Duodenal mucosa (tissue), 2 donors: ENCODE data around the gene TLE4.

Experiments
- H3K27ac ChIP-seq: one replicate; pipeline ENCODE4 v1.7.0; 2013; ENCODE audit warnings: low read depth, low read length
- H3K27me3 ChIP-seq, 2 donors: one replicate each; pipeline ENCODE4 v1.7.0; 2013; ENCODE audit warnings: low read length in 2 of 2, control low read depth in 1 of 2; ENCODE audit not compliant: insufficient read depth in 2 of 2, control insufficient read depth in 1 of 2
- H3K36me3 ChIP-seq, 2 donors: one replicate each; pipeline ENCODE4 v1.7.0; 2013; ENCODE audit warnings: low read length in 2 of 2, control low read depth in 1 of 2; ENCODE audit not compliant: insufficient read depth in 2 of 2, control insufficient read depth in 1 of 2
- H3K4me1 ChIP-seq, 2 donors: one replicate each; pipeline ENCODE4 v1.7.0; 2013; ENCODE audit warnings: low read length in 2 of 2, control low read depth in 1 of 2; ENCODE audit not compliant: insufficient read depth in 2 of 2, control insufficient read depth in 1 of 2
- H3K4me3 ChIP-seq, 2 donors: one replicate each; pipeline ENCODE4 v1.7.0; 2013; ENCODE audit warnings: low read length in 2 of 2, low read depth in 1 of 2
- H3K9ac ChIP-seq, 2 donors: one replicate each; pipeline ENCODE4 v1.7.0; 2013; ENCODE audit warnings: low read length in 2 of 2, low read depth in 1 of 2
- H3K9me3 ChIP-seq, 2 donors: one replicate each; pipeline ENCODE4 v1.7.0; 2013; ENCODE audit warnings: low read length in 2 of 2, control low read depth in 1 of 2; ENCODE audit not compliant: control insufficient read depth in 1 of 2

TLE4 gene

GRCh38 chr9:79694676-79695400 lies 123.1 kb downstream of the TLE4 start:
- H3K4me1 ChIP-seq = peaks cover 0 to 3% of the 10 kb centered on the region in 2 donors
- no peak overlapping the region for H3K4me3 ChIP-seq
- H3K27me3 ChIP-seq = no peaks in the 10 kb centered on the region
- H3K27ac ChIP-seq = no peak overlapping the region
- H3K9ac ChIP-seq = no peak overlapping the region
- H3K36me3 ChIP-seq = no peaks in the 10 kb centered on the region
- no peaks in the 10 kb centered on the region for H3K9me3 ChIP-seq

DNA sequence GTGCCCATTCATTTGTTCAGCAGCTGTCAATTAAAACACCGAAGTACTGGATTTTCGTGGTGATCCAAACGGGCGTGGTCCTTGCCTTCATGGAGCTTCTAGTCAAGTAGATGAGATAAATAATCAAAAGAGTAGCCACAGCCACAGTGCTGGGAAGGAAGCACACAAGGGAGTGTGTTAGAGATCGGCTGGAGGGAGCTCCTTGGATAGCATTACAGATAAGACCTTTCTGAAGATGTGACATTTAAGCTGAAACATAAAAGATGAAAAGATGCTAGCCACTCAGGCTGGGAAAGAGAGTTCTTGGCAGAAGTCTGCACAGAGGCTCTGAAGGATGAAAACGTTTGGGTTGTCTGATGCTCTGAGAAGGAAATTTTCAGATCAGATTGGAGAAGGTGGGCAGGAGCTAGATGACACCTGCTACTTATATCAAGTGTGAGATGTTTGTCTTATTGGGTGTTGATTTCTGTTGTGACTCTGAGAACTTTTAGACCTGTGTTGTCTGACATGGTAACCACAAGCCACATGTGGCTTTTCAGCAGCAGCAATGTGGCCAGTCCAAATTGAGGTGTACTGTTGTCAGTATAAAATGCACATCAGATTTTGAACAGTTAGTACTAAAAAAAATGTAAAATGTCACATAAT lies 123.9 kb downstream of the TLE4 start:
- Histone ChIP-seq H3K4me3 (no peak overlapping the region), H3K27ac (no peak overlapping the region), H3K4me1 (peaks cover 0 to 3% of the 10 kb centered on the region in 2 donors), H3K9ac (no peak overlapping the region), H3K36me3 (no peaks in the 10 kb centered on the region), H3K27me3 (no peaks in the 10 kb centered on the region), H3K9me3 (no peaks in the 10 kb centered on the region)

DNA sequence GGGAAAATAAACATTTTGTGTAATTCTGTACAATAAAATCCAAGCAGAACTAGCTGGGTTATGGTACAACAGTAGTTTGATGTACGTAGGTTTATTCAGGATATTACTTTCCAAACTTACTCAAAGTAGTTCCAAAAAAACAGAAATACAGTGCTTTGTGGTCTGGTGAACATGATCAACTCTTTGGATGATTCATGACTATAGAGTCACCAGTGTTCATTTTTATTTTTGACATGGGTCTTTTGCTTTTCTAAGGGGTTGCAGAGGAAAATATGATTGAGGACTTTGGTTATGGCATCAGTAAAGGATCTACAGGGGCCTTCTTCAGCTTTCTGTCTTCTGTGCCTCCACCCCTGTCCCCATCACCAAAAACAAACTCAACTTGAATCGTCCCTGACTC lies 127.2 kb downstream of the TLE4 start:
- Histone ChIP-seq H3K9me3 (no peaks in the 10 kb centered on the region), H3K36me3 (no peaks in the 10 kb centered on the region), H3K27me3 (no peaks in the 10 kb centered on the region), H3K4me3 (no peak overlapping the region), H3K27ac (no peak overlapping the region), H3K4me1 (peaks cover 7 to 12% of the 10 kb centered on the region in 2 donors), H3K9ac (no peak overlapping the region)

GRCh38 chr9:79699479-79699878 lies 127.7 kb downstream of the TLE4 start:
- Histone ChIP-seq H3K4me3 (no peak overlapping the region), H3K9me3 (no peaks in the 10 kb centered on the region), H3K9ac (no peak overlapping the region), H3K27me3 (no peaks in the 10 kb centered on the region), H3K36me3 (no peaks in the 10 kb centered on the region), H3K4me1 (peaks cover 7 to 12% of the 10 kb centered on the region in 2 donors), H3K27ac (no peak overlapping the region)

- Histone ChIP-seq H3K9me3 (no peaks in the 10 kb centered on the region), H3K9ac (no peak overlapping the region), H3K27me3 (no peaks in the 10 kb centered on the region), H3K4me1 (peaks cover 7 to 12% of the 10 kb centered on the region in 2 donors), H3K27ac (no peak overlapping the region), H3K4me3 (no peak overlapping the region), H3K36me3 (peaks cover 0 to 7% of the 10 kb centered on the region in 2 donors)
These were observed 129.0 kb downstream of the TLE4 start for GRCh38 chr9:79700607-79701360.

GRCh38 chr9:79701651-79702050 lies 129.9 kb downstream of the TLE4 start:
- Histone ChIP-seq H3K9me3 (no peaks in the 10 kb centered on the region), H3K36me3 (peaks cover 0 to 14% of the 10 kb centered on the region in 2 donors), H3K4me1 (peaks cover 7 to 12% of the 10 kb centered on the region in 2 donors), H3K27me3 (no peaks in the 10 kb centered on the region), H3K9ac (no peak overlapping the region), H3K4me3 (no peak overlapping the region), H3K27ac (no peak overlapping the region)

GRCh38 chr9:79705704-79706103 lies 133.9 kb downstream of the TLE4 start:
- H3K36me3 ChIP-seq = peaks cover 7 to 39% of the 10 kb centered on the region in 2 donors
- H3K27me3 ChIP-seq = no peaks in the 10 kb centered on the region
- H3K27ac ChIP-seq = no peak overlapping the region
- H3K4me1 ChIP-seq = peaks cover 7 to 8% of the 10 kb centered on the region in 2 donors
- H3K4me3 ChIP-seq = no peak overlapping the region
- no peaks in the 10 kb centered on the region for H3K9me3 ChIP-seq
- H3K9ac ChIP-seq = no peak overlapping the region

DNA sequence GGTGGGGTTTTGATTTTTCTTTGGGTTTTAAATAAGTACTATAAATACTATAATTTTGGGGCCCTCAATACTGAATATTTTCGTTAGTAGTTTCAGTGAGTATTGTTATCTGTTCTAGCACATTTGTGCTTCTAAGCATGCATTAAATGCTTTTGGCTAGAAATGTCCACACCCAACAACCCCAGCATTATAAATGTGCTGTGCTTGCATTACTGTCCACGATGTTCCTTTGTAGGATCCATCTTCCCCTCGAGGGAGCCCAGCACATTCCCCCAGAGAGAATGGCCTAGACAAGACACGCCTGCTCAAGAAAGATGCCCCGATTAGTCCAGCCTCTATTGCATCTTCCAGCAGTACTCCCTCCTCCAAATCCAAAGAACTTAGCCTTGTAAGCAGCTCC lies 134.7 kb downstream of the TLE4 start:
- Histone ChIP-seq H3K27ac (no peak overlapping the region), H3K27me3 (no peaks in the 10 kb centered on the region), H3K9ac (no peak overlapping the region), H3K9me3 (no peaks in the 10 kb centered on the region), H3K4me1 (peaks cover 5 to 7% of the 10 kb centered on the region in 2 donors), H3K4me3 (no peak overlapping the region), H3K36me3 (peaks cover 7 to 44% of the 10 kb centered on the region in 2 donors)

DNA sequence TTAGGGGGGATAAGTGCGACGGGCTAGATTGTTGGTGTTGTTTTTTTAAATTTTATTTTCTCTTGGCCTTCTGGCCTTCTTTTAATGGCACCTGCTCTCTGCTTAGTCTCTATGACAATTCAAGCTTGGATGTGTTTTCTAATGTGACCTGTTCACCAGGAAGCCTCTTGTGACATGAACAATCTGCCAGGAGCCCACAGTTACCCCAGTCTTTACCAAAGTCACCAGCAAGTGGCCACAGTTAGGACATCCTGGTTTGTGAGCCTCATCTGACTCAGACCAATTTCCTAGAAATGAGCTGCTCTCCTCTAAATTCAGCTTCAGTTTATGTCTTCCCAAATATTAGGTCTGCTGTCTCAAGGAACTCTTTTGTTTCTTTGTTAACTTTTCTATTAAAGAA lies 135.8 kb downstream of the TLE4 start:
- H3K27me3 ChIP-seq = no peaks in the 10 kb centered on the region

DNA sequence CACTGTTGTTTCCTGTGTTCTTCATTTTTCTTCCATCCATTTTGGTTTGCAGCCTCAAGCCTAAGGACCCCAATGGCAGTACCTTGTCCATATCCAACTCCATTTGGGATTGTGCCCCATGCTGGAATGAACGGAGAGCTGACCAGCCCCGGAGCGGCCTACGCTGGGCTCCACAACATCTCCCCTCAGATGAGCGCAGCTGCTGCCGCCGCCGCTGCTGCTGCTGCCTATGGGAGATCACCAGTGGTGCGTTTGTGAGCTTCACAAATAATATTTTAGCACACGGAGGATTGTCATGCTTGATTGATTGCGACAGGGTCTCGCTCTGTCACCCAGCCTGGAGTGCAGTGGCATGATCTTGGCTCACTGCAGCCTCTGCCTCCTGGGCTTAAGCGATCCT lies 136.8 kb downstream of the TLE4 start:
- Histone ChIP-seq H3K27ac (no peak overlapping the region), H3K27me3 (no peaks in the 10 kb centered on the region), H3K9ac (no peak overlapping the region), H3K4me3 (no peak overlapping the region), H3K36me3 (peaks cover 12 to 44% of the 10 kb centered on the region in 2 donors), H3K9me3 (no peaks in the 10 kb centered on the region), H3K4me1 (no peaks in the 10 kb centered on the region)

More for the DNA sequence above, 135.8 kb downstream of the TLE4 start:
- no peak overlapping the region for H3K27ac ChIP-seq
- H3K4me1 ChIP-seq = no peaks in the 10 kb centered on the region
- peaks cover 7 to 44% of the 10 kb centered on the region in 2 donors for H3K36me3 ChIP-seq
- H3K9me3 ChIP-seq = no peaks in the 10 kb centered on the region
- H3K4me3 ChIP-seq = no peak overlapping the region
- H3K9ac ChIP-seq = no peak overlapping the region
